Vagina (tissue), 2 donors: Measurements from ENCODE around the gene METTL25B.

Experiments
- POLR2A ChIP-seq, 2 donors: fragments of 450-650 bp; IDR thresholded peaks; one replicate each; pipeline ENCODE4 v1.6.1; 2017; ENCODE audit warnings: antibody characterized with exemption in 2 of 2, mild to moderate bottlenecking in 2 of 2, moderate library complexity in 2 of 2
- POLR2AphosphoS5 ChIP-seq, 2 donors: sonication (generic); formaldehyde crosslinking; IDR thresholded peaks; one replicate each; pipeline ENCODE4 v1.9.0; 2017; ENCODE audit warnings: antibody characterized with exemption in 2 of 2, mild to moderate bottlenecking in 2 of 2, low read depth in 1 of 2; ENCODE audit not compliant: insufficient read depth in 1 of 2
- TF ChIP-seq, protein P1 (sequence below), 3 experiments: fragments of 450-650 bp in 2 of 3; fragments of 200-600 bp in 1 of 3; sonication (generic) in 1 of 3; IDR thresholded peaks; one replicate each; pipeline ENCODE4 v1.5.1; 2017 to 2019; ENCODE audit warnings: antibody characterized with exemption in 3 of 3, mild to moderate bottlenecking in 2 of 3, moderate library complexity in 2 of 3

DNA sequence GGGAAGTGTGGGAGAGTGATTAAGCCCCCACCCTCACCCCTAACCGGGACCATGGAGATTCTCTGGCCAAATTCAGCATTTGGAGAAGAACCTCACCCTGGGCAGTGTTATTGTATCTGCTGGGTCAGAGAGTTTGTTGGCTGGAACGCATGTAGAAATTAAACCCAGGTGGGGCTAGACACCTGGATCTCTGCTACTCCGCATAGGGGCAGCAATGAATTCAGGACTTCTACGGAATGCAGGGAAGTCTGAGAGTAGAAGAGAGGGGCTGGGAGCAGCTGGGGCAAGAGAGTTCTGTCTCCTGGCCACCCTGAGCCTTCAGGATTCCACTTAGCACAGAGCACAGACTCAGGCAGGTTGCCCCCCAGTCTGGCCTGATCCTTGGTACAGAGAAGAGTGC, 19.2 kb upstream of the METTL25B start:
- TF ChIP-seq, protein P1, sequence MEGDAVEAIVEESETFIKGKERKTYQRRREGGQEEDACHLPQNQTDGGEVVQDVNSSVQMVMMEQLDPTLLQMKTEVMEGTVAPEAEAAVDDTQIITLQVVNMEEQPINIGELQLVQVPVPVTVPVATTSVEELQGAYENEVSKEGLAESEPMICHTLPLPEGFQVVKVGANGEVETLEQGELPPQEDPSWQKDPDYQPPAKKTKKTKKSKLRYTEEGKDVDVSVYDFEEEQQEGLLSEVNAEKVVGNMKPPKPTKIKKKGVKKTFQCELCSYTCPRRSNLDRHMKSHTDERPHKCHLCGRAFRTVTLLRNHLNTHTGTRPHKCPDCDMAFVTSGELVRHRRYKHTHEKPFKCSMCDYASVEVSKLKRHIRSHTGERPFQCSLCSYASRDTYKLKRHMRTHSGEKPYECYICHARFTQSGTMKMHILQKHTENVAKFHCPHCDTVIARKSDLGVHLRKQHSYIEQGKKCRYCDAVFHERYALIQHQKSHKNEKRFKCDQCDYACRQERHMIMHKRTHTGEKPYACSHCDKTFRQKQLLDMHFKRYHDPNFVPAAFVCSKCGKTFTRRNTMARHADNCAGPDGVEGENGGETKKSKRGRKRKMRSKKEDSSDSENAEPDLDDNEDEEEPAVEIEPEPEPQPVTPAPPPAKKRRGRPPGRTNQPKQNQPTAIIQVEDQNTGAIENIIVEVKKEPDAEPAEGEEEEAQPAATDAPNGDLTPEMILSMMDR (IDR thresholded peaks at IDR 0.05), result no peak
- TF ChIP-seq POLR2AphosphoS5 (IDR thresholded peaks at IDR 0.05; ENCODE audit: insufficient read depth in 1 of 2, low read depth in 1 of 2), result no peak
- no peak for TF ChIP-seq POLR2A (IDR thresholded peaks at IDR 0.05)
